Endothelial cell of umbilical vein (primary cell): Measurements from ENCODE around the gene IGSF11. TPM values are rescaled to one million over a fixed set of nuclear protein-coding genes. Genes with fewer than 3 reads are reported as not detected.

ENCODE experiments used
- BruUV-seq: library from RNA; stranded (reverse); fragments of 400-500 nt; replicated peaks from 2 replicates; lab custom pipeline; 2021; lab: Mats Ljungman, UMichigan
- CTCF ChIA-PET: fragments of 300-600, 350-600 bp; sonication (Branson Sonifier 250); formaldehyde crosslinking; loops from one replicate; lab custom pipeline; 2021; ENCODE audit warnings: antibody characterized with exemption, inconsistent platforms; lab: Charles Lee
- POLR2A ChIA-PET: fragments of 300-600, 350-600 bp; sonication (Branson Sonifier 250); formaldehyde crosslinking; loops from one replicate; lab custom pipeline; 2021; ENCODE audit warnings: antibody characterized with exemption, inconsistent platforms; lab: Charles Lee
- DNase-seq: peaks from one replicate; pipeline ENCODE4 v3.0.0-alpha.2; 2011; ENCODE audit warnings: low read depth, low spot score
- FAIRE-seq: peaks from 2 replicates; lab custom pipeline; 2011; peaks lifted over from hg19 to GRCh38; lab: Jason Lieb, UNC
- H2AFZ ChIP-seq: 2 replicates; pipeline ENCODE4 v1.6.0; 2012; ENCODE audit warnings: low read depth, low read length, control low read depth, inconsistent platforms
- H3K27ac ChIP-seq: 2 replicates; pipeline ENCODE4 v1.5.1; 2011; ENCODE audit warnings: low read depth, mild to moderate bottlenecking, control low read depth, low read length, moderate library complexity; ENCODE audit not compliant: insufficient read depth
- H3K27me3 ChIP-seq, 2 experiments: 2 replicates each; pipeline versions ENCODE4 v1.6.0 to v1.6.1; 2011; ENCODE audit warnings: low read length in 2 of 2, mixed read lengths in 1 of 2; ENCODE audit not compliant: control insufficient read depth in 2 of 2, insufficient read depth in 2 of 2
- H3K36me3 ChIP-seq, 2 experiments: 2 replicates in 1 of 2; 3 replicates in 1 of 2; pipeline ENCODE4 v1.5.1; 2011; ENCODE audit warnings: low read length in 2 of 2, mild to moderate bottlenecking in 1 of 2, moderate library complexity in 1 of 2; ENCODE audit not compliant: control insufficient read depth in 2 of 2, insufficient read depth in 2 of 2; ENCODE audit errors: extremely low read depth in 1 of 2
- H3K4me1 ChIP-seq: 3 replicates; pipeline ENCODE4 v1.5.1; 2011; ENCODE audit warnings: mild to moderate bottlenecking, low read length; ENCODE audit not compliant: control insufficient read depth, insufficient read depth; ENCODE audit errors: extremely low read depth
- H3K4me2 ChIP-seq: 2 replicates; pipeline ENCODE4 v1.6.1; 2011; ENCODE audit warnings: low read length, control low read depth, mixed read lengths; ENCODE audit not compliant: insufficient read depth
- H3K4me3 ChIP-seq, 3 experiments: fragments of 200-600 bp in 1 of 3; sonication (generic), shearing (Covaris generic) in 1 of 3; replicated peaks in 1 of 3; 2 replicates each; pipeline ENCODE4 v1.5.1; 2011 to 2016; ENCODE audit warnings: control low read depth in 3 of 3, low read length in 3 of 3, mild to moderate bottlenecking in 2 of 3, inconsistent platforms in 1 of 3, low read depth in 1 of 3, moderate library complexity in 1 of 3; ENCODE audit not compliant: insufficient read depth in 1 of 3
- H3K79me2 ChIP-seq: 2 replicates; pipeline ENCODE4 v1.6.0; 2012; ENCODE audit warnings: low read length, inconsistent platforms; ENCODE audit not compliant: control insufficient read depth, insufficient read depth
- H3K9ac ChIP-seq: replicated peaks from 2 replicates; pipeline ENCODE3; 2011; ENCODE audit warnings: low read length, control low read depth; ENCODE audit not compliant: insufficient read depth; ENCODE audit errors: extremely low read depth
- H3K9me1 ChIP-seq: replicated peaks from 3 replicates; pipeline ENCODE4 v1.6.0; 2011; ENCODE audit warnings: mild to moderate bottlenecking, low read length; ENCODE audit not compliant: control insufficient read depth, insufficient read depth; ENCODE audit errors: extremely low read depth
- H3K9me3 ChIP-seq: replicated peaks from 2 replicates; pipeline ENCODE4 v1.5.1; 2012; ENCODE audit warnings: low read length, inconsistent platforms; ENCODE audit not compliant: control insufficient read depth, insufficient read depth
- H4K20me1 ChIP-seq: replicated peaks from 2 replicates; pipeline ENCODE3; 2011; ENCODE audit warnings: mild to moderate bottlenecking, low read length; ENCODE audit not compliant: control insufficient read depth, insufficient read depth; ENCODE audit errors: extremely low read depth
- EZH2 ChIP-seq: IDR thresholded peaks from 2 replicates; pipeline ENCODE4 v1.6.1; 2012; ENCODE audit warnings: borderline replicate concordance, low read depth, mild to moderate bottlenecking, moderate library complexity, low read length, inconsistent platforms; ENCODE audit not compliant: severe bottlenecking
- POLR2AphosphoS5 ChIP-seq: IDR thresholded peaks from 2 replicates; pipeline ENCODE4 v1.6.1; 2012; ENCODE audit warnings: low read depth, mild to moderate bottlenecking, control low read depth, low read length, moderate library complexity; ENCODE audit not compliant: insufficient read depth
- dilution Hi-C: fragments of 300-500 bp; cut with MboI; formaldehyde crosslinking; loops from one replicate; pipeline ENCODE4 v1.15.0; 2019; ENCODE audit warnings: low sequenced_read_pairs; ENCODE audit not compliant: extremely low pct_ligation_motif_present
- intact Hi-C: fragments of 100-400 bp; cut with micrococcal nuclease; formaldehyde crosslinking; loops from one replicate; pipeline ENCODE4 v1.10.0; 2022
- polyA plus RNA-seq, 4 experiments: library from polyadenylated mRNA; depleted of rRNA in 3 of 4; stranded (reverse) in 3 of 4; unstranded in 1 of 4; fragments of >200 nt; gene quantifications; 2 replicates each; pipeline versions ENCODE4 v1.2.1 to v1.2.3, GENCODE V29; 2011 to 2012; ENCODE audit warnings: missing spikeins in 1 of 4
- total RNA-seq: library from RNA; stranded (reverse); gene quantifications from 2 replicates; pipeline ENCODE4 v1.2.3, GENCODE V29; 2021

IGSF11 gene
- total and polyA plus RNA-seq, 2 donors (not counting 3 experiments of a cell fraction or from before 2014, with no cell fraction given), result not detected

DNA sequence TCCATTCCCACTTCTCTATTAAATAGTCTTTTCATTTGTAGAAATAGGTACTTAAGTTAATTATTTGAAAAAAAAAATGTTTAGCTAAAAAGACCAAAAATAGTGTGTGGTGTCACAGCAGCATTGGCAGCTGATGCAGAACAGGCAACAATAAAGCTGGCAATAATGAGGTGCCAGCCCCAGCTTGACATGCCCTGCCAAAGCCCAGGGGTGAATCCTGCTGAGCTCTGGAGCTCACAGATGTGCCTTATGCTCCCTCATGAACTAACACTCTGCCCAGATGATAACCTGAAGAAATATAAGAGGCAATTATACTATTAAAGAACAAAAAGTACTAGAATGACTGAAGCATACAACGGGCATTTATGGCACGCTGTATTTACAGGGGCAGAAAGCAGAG, 63.8 kb downstream of the IGSF11 start:
- H3K4me2 ChIP-seq, result no peak overlapping the region
- no peaks in the 10 kb centered on the region for H3K9me3 ChIP-seq
- H4K20me1 ChIP-seq, result no peaks in the 10 kb centered on the region
- peaks cover 0 to 2% of the 10 kb centered on the region in 2 experiments for H3K27me3 ChIP-seq
- ChIA-PET CTCF (no interaction called here), POLR2A (no interaction called here)
- no TSS peak for BruUV-seq
- H3K36me3 ChIP-seq, result no peaks in the 10 kb centered on the region
- no peaks in the 10 kb centered on the region for H3K79me2 ChIP-seq
- dilution Hi-C loops, result no loop called here
- H3K9ac ChIP-seq, result no peak overlapping the region
- intact Hi-C loops, result no loop called here
- no peaks in the 10 kb centered on the region for H3K9me1 ChIP-seq
- FAIRE-seq (no peak), DNase-seq (no peak)
- H3K27ac ChIP-seq, result no peak overlapping the region
- no peak overlapping the region for H2AFZ ChIP-seq
- H3K4me1 ChIP-seq, result no peaks in the 10 kb centered on the region
- no peak for TF ChIP-seq POLR2AphosphoS5
- H3K4me3 ChIP-seq, result no peak overlapping the region

DNA sequence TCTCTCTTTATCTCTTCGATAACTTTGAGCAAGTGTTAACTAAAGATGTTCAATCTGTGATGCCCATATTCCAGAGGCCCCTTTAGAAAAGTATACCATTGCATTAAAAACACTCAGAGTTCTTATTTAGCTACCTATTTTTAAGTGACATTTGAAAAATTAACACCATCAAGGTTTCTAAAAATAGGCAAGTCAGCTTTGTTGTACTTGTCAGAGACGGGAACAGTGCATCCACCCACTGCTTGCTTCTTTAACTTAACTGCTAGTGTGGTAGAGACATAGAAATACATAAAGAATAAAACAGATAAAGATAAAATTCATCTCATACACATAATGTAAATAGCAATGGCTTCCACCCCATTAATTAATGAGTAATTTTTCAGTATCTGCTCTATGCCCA, 66.0 kb downstream of the IGSF11 start:
- ChIA-PET POLR2A (no interaction called here), CTCF (no interaction called here)
- no peak for TF ChIP-seq EZH2
- Histone ChIP-seq H3K9ac (no peak overlapping the region), H3K79me2 (no peaks in the 10 kb centered on the region), H3K4me3 (no peak overlapping the region), H3K9me1 (no peaks in the 10 kb centered on the region), H3K4me1 (no peaks in the 10 kb centered on the region), H3K27me3 (peaks cover 0 to 2% of the 10 kb centered on the region in 2 experiments), H3K4me2 (no peak overlapping the region), H3K9me3 (no peaks in the 10 kb centered on the region), H4K20me1 (no peaks in the 10 kb centered on the region), H2AFZ (no peak overlapping the region), H3K27ac (no peak overlapping the region), H3K36me3 (no peaks in the 10 kb centered on the region)
- FAIRE-seq (no peak), DNase-seq (no peak)
- intact Hi-C loops (no loop called here), dilution Hi-C loops (no loop called here)
- BruUV-seq, result no TSS peak
